Neutrophil (primary cell): ENCODE results near the gene BTN2A1.

ENCODE experiments used
- H3K27ac ChIP-seq: fragments of 200-600 bp; sonication (generic); 2 replicates; pipeline ENCODE4 v1.5.1; 2016; ENCODE audit warnings: mild to moderate bottlenecking, moderate library complexity
- H3K27me3 ChIP-seq: fragments of 200-600 bp; sonication (generic); 2 replicates; pipeline ENCODE4 v1.6.0; 2016; ENCODE audit warnings: mild to moderate bottlenecking
- H3K36me3 ChIP-seq: fragments of 200-600 bp; sonication (generic); 2 replicates; pipeline ENCODE4 v1.5.1; 2017
- H3K4me1 ChIP-seq, 2 experiments: fragments of 200-600 bp in 1 of 2; sonication (generic) in 1 of 2; 1 replicate in 1 of 2; 2 replicates in 1 of 2; pipeline versions ENCODE4 v1.5.1 to v1.6.1; 2013 to 2016; ENCODE audit warnings: low read depth in 1 of 2, low read length in 1 of 2, mild to moderate bottlenecking in 1 of 2, moderate library complexity in 1 of 2; ENCODE audit not compliant: control insufficient read depth in 1 of 2, insufficient read depth in 1 of 2
- H3K4me3 ChIP-seq, 2 experiments: fragments of 200-600 bp in 1 of 2; sonication (generic) in 1 of 2; 1 replicate in 1 of 2; 2 replicates in 1 of 2; pipeline ENCODE4 v1.5.1; 2013 to 2016; ENCODE audit warnings: low read depth in 1 of 2, low read length in 1 of 2, mild to moderate bottlenecking in 1 of 2, moderate library complexity in 1 of 2
- H3K9me3 ChIP-seq: fragments of 200-600 bp; sonication (generic); 2 replicates; pipeline ENCODE4 v1.5.1; 2016
- TF ChIP-seq, protein P1 (sequence below): fragments of 200-600 bp; sonication (generic); IDR thresholded peaks from 2 replicates; pipeline ENCODE4 v1.5.1; 2016; ENCODE audit warnings: antibody characterized with exemption

The BTN2A1 gene

DNA sequence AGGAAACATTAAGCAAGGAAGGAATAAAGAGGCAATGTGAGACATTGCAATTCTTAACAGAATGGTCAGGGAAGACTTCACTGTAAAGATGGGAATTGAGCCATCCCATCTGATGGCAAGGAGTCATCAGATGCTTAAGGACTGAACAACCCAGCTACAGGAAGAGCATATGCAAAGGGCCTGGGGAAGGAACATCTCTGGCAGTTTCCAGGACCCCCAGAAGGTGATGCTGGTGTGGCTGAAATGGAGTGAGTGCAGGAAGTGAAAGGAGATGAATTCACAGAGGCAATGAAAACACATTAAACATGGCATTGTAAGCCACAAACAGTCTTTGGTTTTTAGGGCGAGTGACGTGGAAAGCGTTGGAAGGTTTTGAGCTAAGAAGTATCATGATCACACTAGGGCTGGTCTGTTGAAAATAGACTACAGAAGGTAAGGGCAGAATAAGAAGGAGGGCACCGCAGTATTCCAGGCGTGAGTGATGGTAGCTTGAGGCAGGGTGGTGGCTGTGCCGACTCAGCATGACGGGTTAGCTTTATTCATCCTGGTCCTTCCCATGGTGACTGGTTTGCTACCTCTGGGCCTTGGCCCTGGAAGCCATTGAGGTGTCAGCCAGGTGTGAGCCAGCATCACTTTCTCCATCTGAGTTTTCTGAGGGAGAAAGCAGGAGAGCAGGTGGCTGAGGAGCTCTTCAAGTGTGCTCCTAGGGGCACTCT lies 6.8 kb downstream of the BTN2A1 start:
- H3K9me3 ChIP-seq: no peaks in the 10 kb centered on the region
- no peaks in the 10 kb centered on the region for H3K27me3 ChIP-seq
- H3K36me3 ChIP-seq: peaks cover 98% of the 10 kb centered on the region
- no peak overlapping the region for H3K4me3 ChIP-seq
- peak overlapping the region; percentile 74 for H3K27ac ChIP-seq
- TF ChIP-seq, protein P1, sequence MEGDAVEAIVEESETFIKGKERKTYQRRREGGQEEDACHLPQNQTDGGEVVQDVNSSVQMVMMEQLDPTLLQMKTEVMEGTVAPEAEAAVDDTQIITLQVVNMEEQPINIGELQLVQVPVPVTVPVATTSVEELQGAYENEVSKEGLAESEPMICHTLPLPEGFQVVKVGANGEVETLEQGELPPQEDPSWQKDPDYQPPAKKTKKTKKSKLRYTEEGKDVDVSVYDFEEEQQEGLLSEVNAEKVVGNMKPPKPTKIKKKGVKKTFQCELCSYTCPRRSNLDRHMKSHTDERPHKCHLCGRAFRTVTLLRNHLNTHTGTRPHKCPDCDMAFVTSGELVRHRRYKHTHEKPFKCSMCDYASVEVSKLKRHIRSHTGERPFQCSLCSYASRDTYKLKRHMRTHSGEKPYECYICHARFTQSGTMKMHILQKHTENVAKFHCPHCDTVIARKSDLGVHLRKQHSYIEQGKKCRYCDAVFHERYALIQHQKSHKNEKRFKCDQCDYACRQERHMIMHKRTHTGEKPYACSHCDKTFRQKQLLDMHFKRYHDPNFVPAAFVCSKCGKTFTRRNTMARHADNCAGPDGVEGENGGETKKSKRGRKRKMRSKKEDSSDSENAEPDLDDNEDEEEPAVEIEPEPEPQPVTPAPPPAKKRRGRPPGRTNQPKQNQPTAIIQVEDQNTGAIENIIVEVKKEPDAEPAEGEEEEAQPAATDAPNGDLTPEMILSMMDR: no peak
- peaks cover 28 to 32% of the 10 kb centered on the region in 2 experiments for H3K4me1 ChIP-seq

DNA sequence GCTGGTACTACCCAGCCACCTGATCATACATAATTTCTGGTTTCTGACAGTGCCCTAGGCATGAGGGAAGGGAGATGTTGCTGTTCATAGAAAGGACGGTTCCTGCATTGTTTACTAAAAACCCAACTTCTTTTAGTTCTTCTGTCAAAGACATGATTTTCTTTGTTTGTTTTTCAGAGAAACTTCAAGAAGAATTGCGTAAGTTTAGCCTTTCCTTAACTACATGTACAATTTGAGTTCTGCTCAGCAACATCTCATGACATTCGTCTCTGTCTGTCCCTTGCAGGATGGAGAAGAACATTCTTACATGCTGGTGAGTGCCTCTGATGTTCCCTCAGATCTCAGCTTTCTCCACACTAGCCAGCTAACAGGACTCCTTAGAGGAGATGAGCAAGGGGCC lies 8.0 kb downstream of the BTN2A1 start:
- peaks cover 16 to 19% of the 10 kb centered on the region in 2 experiments for H3K4me1 ChIP-seq
- no peaks in the 10 kb centered on the region for H3K27me3 ChIP-seq
- no peaks in the 10 kb centered on the region for H3K9me3 ChIP-seq
- H3K36me3 ChIP-seq: peaks cover 98% of the 10 kb centered on the region
- H3K4me3 ChIP-seq: no peak overlapping the region
- peak overlapping the region; percentile 74 for H3K27ac ChIP-seq
- TF ChIP-seq, protein P1: no peak

DNA sequence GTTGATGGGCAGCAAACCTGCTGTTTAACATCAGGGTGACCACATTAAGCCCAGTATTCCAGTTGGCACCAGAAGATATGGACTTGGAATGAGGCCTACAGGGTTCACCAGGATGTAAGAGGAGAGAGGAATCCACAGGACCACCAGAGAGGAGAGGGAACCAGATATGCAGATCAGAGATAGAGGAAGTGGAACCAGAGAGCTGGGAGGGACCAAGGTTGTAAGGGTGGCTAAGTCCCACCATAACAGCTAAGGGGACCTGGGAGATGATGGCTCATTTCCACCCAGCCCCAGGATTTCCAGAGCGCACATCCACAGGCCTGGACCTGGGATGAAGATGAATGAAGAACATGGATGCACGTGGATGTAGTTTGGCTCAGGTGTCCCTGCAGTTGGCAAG lies 11.1 kb downstream of the BTN2A1 start:
- Histone ChIP-seq H3K27ac (peak overlapping the region; percentile 58), H3K36me3 (peaks cover 71% of the 10 kb centered on the region), H3K9me3 (no peaks in the 10 kb centered on the region), H3K27me3 (no peaks in the 10 kb centered on the region), H3K4me3 (no peak overlapping the region), H3K4me1 (peaks cover 23 to 24% of the 10 kb centered on the region in 2 experiments)
- TF ChIP-seq, protein P1: no peak

DNA sequence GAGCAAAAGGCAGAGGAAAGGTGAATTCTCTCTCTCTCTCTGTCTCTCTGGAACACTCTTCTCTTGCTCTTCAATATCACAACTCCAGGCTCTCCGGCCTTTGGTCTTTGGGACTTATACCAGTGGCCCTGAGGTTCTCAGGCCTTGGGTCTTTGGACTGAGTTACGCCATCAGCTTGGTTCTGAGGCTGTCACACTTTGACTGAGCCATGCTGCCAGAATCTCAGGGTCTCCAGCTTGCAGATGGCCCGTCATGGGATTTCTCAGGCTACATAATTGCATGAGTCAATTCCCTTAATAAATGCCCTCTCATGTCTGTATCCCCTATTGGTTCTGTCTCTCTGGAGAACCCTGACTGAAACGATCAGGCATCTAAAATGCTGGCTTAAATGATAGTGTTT lies 12.9 kb downstream of the BTN2A1 start:
- Histone ChIP-seq H3K4me3 (no peak overlapping the region), H3K4me1 (peaks cover 30 to 31% of the 10 kb centered on the region in 2 experiments), H3K9me3 (no peaks in the 10 kb centered on the region), H3K27ac (peak overlapping the region; percentile 97), H3K36me3 (peaks cover 53% of the 10 kb centered on the region), H3K27me3 (no peaks in the 10 kb centered on the region)
- TF ChIP-seq, protein P1: no peak

DNA sequence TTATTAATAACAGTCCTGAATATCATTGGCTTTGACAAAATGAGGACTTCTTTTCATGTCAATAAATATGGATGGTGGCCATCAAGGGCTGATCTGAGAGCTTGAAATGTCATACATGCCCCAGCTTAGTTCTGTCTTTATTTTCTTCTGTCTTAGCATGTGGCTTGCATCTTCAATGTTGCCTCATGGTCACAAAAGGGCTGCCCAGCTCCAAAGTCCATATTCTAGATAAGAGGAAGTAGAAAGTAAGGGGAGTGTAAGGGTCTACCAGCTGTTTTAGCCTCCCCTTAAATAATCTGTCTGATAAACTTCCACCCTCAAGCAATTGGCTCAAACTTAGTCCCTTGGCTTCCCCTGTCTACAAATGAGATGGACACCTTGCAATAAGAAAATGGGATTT lies 14.2 kb downstream of the BTN2A1 start:
- peaks cover 43 to 44% of the 10 kb centered on the region in 2 experiments for H3K4me1 ChIP-seq
- H3K27me3 ChIP-seq: no peaks in the 10 kb centered on the region
- peaks cover 40% of the 10 kb centered on the region for H3K36me3 ChIP-seq
- H3K9me3 ChIP-seq: no peaks in the 10 kb centered on the region
- peak overlapping the region; percentile 97 for H3K27ac ChIP-seq
- TF ChIP-seq, protein P1: no peak
- H3K4me3 ChIP-seq: no peak overlapping the region
